ENCODE measurements around the gene CABP1. TPM values are rescaled to one million over a fixed set of nuclear protein-coding genes. Genes with fewer than 3 reads are reported as not detected.
A peak's percentile ranks its signal among the peaks of the same experiment; 100 is the strongest.

CABP1 gene
- total RNA-seq, 4 donors from 2014 or later, result 0.51 to 6.4 (median 2.1) TPM; not detected in 1

DNA sequence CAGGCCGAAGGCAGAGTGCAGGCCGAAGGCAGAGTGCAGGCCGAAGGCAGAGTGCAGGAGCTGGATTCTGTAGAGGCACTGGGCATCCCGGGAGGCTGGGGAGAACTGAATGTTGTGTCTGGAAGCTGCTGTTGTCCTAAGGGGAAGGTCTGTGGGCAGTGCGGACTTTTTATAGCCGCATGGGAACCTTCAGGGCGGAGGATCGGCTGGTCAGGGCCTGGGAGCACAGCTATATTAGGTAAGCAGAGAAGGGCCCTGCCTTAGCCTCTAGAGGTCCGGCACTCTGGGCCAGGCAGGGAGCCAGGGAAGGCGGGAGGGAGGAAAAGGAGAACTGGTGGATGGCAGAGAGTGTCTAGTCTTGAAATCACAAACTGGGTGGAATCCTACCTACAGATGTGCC is 14.2 kb downstream of the CABP1 start:
- Histone ChIP-seq H3K27ac (peak overlapping the region; percentile 65 to 73), H3K9me3 (no peaks in the 10 kb centered on the region), H3K4me1 (no peaks in the 10 kb centered on the region), H3K4me3 (no peak overlapping the region), H3K27me3 (no peaks in the 10 kb centered on the region), H3K36me3 (no peaks in the 10 kb centered on the region)
- intact Hi-C loops (cut with DNase I; ENCODE audit: low total_unique reads), result no loop called here
- no peak for TF ChIP-seq POLR2A (IDR thresholded peaks at IDR 0.05)
- TF ChIP-seq CTCF (IDR thresholded peaks at IDR 0.05), result no peak
- DNase-seq, result peak; percentile 54 to 71

GRCh38 chr12:120656008-120656407 is 15.6 kb downstream of the CABP1 start:
- Histone ChIP-seq H3K4me1 (no peaks in the 10 kb centered on the region), H3K4me3 (no peak overlapping the region), H3K36me3 (no peaks in the 10 kb centered on the region), H3K9me3 (no peaks in the 10 kb centered on the region), H3K27me3 (no peaks in the 10 kb centered on the region), H3K27ac (no peak overlapping the region)
- no peak for DNase-seq
- intact Hi-C loops (cut with DNase I; ENCODE audit: low total_unique reads), result no loop called here
- no peak for TF ChIP-seq POLR2A (IDR thresholded peaks at IDR 0.05)
- no peak for TF ChIP-seq CTCF (IDR thresholded peaks at IDR 0.05)

GRCh38 chr12:120658286-120659150 is 18.1 kb downstream of the CABP1 start:
- intact Hi-C loops (cut with DNase I; ENCODE audit: low total_unique reads), result no loop called here
- H3K4me3 ChIP-seq, result no peak overlapping the region
- no peaks in the 10 kb centered on the region for H3K27me3 ChIP-seq
- no peaks in the 10 kb centered on the region for H3K36me3 ChIP-seq
- no peak for DNase-seq
- no peaks in the 10 kb centered on the region for H3K4me1 ChIP-seq
- TF ChIP-seq CTCF (IDR thresholded peaks at IDR 0.05) (no peak), POLR2A (IDR thresholded peaks at IDR 0.05) (no peak)
- no peaks in the 10 kb centered on the region for H3K9me3 ChIP-seq
- no peak overlapping the region for H3K27ac ChIP-seq

GRCh38 chr12:120659151-120659525 is 18.7 kb downstream of the CABP1 start:
- DNase-seq, result no peak
- no peak overlapping the region for H3K4me3 ChIP-seq
- no peaks in the 10 kb centered on the region for H3K4me1 ChIP-seq
- no peaks in the 10 kb centered on the region for H3K27me3 ChIP-seq
- intact Hi-C loops (cut with DNase I; ENCODE audit: low total_unique reads), result no loop called here
- TF ChIP-seq CTCF (IDR thresholded peaks at IDR 0.05) (no peak), POLR2A (IDR thresholded peaks at IDR 0.05) (no peak)
- H3K27ac ChIP-seq, result no peak overlapping the region
- no peaks in the 10 kb centered on the region for H3K9me3 ChIP-seq
- no peaks in the 10 kb centered on the region for H3K36me3 ChIP-seq

DNA sequence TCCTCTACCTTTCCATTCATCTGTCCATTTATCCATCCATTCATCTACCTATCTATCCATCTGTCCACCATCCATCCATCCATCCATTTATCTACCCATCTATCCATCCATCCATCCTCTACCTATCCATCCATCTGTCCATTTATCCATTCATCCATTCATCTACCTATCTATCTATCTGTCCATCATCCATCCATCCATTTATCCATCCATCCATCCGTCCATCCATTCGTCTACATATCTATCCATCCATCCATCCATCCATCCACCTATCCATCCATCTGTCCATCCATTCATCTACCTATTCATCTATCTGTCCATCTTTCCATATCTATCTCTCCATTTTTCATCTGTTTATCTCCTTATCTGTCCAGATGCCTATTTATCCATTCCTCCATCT is 21.0 kb downstream of the CABP1 start:
- intact Hi-C loops (cut with DNase I; ENCODE audit: low total_unique reads), result no loop called here
- DNase-seq, result no peak

More for the DNA sequence above, 21.0 kb downstream of the CABP1 start:
- Histone ChIP-seq H3K4me3 (no peak overlapping the region), H3K9me3 (no peaks in the 10 kb centered on the region), H3K36me3 (no peaks in the 10 kb centered on the region), H3K4me1 (no peaks in the 10 kb centered on the region), H3K27me3 (no peaks in the 10 kb centered on the region), H3K27ac (no peak overlapping the region)
- TF ChIP-seq POLR2A (IDR thresholded peaks at IDR 0.05), result no peak
- no peak for TF ChIP-seq CTCF (IDR thresholded peaks at IDR 0.05)
